HTR-8/SVneo (cell line): Measurements from ENCODE around the gene RPN2.
"Not testable (repeated sequence)": the region's sequence is repeated elsewhere in the genome, so short reads cannot be mapped to it uniquely, and the experiment has no call there.

Experiments
- DNase-seq: peaks from one replicate; pipeline ENCODE4 v3.0.0; 2011; ENCODE audit warnings: low spot score, mixed read lengths; ENCODE audit not compliant: insufficient read length
- FAIRE-seq: peaks from 2 replicates; lab custom pipeline; 2011; peaks lifted over from hg19 to GRCh38; lab: Jason Lieb, UNC

RPN2 gene

DNA sequence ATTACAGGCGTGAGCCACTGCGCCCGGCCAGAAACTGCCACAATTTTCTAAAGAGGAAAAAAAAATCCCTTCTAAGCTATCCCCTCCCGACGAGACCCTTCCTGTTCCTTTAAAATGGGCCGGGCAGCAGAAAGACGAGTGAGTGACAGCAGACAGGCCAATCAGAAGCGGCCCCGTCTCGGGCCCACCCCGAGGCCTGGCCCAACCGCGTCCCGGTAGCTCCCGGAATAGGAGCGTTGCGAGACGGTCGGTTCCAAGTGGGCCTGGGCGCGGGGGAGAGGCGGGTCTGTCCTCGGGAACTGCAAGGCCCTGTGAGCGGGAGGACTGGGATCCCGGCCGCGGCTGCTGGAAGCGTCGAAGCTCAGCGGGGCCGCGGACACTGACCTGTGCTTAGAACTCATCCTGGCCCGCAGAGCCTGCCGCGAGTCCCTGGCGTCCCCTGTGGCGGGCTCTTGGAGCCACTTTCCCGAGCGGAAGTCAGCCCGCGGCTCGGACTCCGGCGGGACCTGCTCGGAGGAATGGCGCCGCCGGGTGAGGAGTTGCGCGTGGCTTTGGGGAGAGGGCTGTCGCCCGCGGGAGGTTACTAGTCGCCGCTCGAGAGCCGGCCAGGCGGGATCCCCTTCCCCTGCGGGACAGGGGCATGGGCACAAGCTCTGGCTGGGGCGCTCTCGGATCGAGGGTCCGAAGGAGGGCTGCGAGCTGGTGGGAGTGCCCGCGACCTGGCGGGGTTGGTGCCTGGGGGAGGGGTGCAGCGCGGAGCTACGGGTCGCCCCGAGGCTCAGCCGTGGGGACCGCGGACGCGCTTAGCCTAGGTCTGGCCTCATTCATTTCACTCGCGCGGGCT, at the start of gene RPN2, which contains the start of gene MROH8:
Gene RPN2 (plus strand): TSS at position 492 of the 844 bp plus-strand sequence. CDS start 27 bp downstream, at position 519.
Gene MROH8 (minus strand): TSS at position 710 of the 844 bp plus-strand sequence.
- peak; percentile 100 for DNase-seq
- FAIRE-seq, result peak; percentile 94

DNA sequence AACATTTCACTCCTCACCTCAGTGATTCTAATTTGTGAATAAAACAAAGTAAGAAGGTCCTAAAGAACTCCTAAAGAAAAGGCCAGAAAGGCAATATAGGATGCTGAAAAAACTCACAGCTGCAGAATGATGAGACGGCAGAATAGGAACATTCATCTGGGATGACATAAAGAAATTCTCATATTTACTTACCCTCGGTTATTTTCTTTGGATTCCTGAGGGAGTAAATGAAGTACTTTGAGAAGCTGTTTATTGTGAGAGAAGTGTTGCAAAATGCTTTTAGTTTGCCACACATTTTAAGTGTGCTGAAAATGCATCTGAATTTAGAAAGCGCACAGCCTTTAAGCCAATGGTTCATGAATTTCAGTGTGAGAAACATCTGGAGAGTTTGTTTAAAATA, 47.6 kb upstream of the RPN2 start:
- FAIRE-seq, result peak; percentile 16

DNA sequence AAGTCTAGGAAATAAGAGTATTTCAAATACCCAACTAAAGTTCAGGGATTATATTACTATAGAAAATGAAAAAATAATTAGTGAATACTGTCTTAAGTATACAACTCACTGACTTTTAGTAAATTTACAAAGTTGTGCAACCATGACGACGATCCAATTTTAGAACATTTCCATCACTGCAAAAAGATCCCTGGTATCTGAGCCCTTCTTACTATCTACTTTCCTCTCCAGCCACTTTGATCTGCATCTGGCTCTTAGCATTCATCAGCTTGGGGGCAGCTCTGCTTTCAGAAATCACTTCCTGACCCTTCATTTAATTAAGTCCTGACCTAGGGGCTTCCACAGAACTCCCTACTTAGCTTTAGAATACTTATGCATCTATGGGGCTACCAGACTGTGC, 45.2 kb upstream of the RPN2 start:
- no peak for FAIRE-seq
- DNase-seq, result no peak

More for the DNA sequence above, 47.6 kb upstream of the RPN2 start:
- no peak for DNase-seq

DNA sequence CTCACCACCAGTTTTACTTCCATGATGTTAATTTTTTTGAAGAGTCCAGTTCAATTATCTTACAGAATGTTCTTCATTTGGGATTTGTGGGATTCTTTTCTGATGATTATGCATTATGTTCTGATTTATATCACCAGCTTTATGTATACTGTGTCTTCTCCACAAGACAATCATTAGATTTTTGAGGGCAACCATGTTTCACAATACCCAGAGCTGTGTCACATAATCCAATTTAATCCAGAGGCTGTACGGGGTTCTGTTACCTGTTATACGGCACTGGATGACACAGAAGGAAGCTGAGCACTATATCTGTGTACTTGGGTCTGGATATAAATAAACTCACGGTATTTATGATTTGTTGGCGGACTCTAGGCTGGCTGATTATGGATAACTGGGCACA, 41.6 kb upstream of the RPN2 start:
- DNase-seq (no peak), FAIRE-seq (no peak)

DNA sequence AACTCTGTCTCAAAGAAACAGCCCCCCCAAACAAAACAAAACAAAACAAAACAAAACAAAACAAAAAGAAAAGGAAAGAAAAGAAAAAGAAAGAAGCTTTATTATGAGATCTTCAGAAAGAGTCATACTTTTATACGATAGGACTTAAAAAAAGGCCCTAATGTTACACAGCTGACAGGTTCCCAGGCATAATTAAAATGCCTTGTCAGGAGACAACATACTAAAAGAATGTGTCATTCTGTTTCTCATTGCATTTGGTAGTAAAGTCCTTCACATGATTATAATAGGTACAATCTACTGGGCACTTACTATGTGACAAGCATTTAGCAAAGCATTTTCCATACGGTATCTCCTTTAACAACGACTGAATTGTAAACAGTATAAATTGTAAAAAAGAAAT, 36.4 kb upstream of the RPN2 start:
- FAIRE-seq (peak; percentile 62), DNase-seq (peak; percentile 60)

DNA sequence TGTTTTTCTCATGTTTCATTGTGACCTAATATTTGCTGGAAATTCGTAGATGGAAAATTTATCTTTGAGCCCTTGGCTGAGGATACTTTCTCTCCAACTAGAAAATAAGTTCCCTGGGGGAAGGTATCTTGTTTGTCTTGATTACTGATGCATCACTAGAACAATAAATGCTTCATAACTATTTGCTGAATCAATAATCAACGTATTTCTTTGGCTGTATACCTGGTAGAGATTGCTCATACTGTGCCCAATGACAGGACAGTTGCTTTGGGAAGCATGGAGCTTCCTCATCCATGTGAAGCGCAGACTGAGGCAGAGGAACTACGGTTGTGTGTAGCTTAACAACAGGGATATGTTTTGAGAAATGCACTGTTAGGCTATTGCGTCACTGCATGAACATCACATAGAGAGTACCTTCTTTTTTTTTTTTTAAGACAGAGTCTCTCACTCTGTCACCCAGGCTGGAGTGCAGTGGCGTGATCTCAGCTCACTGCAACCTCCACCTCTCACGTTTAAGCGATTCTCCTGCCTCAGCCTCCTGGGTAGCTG, 34.2 kb upstream of the RPN2 start:
- FAIRE-seq, result no peak
- no peak for DNase-seq

DNA sequence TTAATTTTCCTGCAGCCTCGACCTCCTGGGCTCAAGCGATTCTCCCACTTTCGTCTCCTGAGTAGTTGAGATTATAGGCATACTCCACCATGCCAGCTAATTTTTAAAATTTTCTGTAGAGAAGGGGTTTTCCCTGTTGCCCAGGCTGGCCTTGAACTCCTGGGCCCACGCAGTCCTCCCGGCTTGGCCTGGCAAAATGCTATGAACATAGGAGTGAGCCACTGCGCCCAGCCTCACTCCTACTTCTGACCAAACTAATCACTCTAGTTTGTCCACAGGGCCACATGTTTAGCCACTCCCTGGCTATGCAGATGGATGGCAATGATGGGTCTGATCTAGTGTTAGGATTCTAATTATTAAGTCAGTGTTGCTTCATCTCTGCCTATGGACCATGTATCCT, 31.9 kb upstream of the RPN2 start:
- FAIRE-seq, result no peak
- no peak for DNase-seq

DNA sequence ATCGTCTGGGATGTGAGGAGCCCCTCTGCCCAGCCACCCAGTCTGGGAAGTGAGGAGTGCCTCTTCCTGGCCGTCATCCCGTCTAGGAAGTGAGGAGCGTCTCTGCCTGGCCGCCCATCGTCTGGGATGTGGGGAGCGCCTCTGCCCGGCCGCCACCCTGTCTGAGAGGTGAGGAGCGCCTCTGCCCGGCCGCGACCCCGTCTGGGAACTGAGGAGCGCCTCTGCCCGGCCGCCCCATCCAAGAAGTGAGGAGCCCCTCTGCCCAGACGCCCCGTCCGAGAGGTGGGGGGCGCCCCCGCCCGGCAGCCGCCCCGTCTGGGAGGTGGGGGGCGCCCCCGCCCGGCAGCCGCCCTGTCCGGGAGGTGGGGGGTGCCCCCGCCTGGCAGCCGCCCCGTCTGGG, 28.3 kb upstream of the RPN2 start:
- not testable (repeated sequence) for FAIRE-seq, DNase-seq

DNA sequence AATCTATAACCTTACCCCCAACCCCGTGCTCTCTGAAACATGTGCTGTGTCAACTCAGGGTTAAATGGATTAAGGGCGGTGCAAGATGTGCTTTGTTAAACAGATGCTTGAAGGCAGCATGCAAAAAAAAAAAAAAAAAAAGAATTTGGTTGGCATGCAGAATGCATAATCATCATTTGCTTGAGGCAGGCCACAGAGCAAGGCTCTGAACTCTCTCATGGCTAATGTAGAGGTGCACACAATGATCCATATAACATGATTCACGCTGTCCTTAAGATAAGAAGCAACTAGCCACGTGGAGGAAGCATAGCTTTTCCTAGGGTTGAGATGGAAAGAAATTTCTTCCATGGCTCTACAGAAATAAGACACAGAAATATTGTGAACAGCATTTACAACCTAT, 27.6 kb upstream of the RPN2 start:
- no peak for FAIRE-seq
- no peak for DNase-seq

DNA sequence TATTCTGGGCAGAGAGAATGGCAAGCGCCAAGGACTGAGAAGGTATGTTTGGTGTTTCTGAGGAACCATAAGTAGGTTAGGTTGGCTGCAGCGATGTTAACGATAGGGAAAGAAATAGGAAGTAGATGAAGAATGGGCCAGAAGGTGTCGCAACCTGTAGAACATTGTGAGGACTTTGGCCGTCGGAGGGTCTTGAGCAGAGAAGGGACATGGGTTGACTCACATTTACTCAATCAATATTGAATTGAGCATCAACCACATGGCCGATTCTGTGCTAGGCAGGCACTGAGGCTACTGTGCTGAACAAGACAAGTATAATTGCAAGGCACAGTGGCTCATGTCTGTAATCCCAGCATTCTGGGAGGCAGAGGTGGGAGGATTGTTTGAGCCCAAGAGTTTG, 26.8 kb upstream of the RPN2 start:
- DNase-seq, result no peak
- peak; percentile 66 for FAIRE-seq

DNA sequence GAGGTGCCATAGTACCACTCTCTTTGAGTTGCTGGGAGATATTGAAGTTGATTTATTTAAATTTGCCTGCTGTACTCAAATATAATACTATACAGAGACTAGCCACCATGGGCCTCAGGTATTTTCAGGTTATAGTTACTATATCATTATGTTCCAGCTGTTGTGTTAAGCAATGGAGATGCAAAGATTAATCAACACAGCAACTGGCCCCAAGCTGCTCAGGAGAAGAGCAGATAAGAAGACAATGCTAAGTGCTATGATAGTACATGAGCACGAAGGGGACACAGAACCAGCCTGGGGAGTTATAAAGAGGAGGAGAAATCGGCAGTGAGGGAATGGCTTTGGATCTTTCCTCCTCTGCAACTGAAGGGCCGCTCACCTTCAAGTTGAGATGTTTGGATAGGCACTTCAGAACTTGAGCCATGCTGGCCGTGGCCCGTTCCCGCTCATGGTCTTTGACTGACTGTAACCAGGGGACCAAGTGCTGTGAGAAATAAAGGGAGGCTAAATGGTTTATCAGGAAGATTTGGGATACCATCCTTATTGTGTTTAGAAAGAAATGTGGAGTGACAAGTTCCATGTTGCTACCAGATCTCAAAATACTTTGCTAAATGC, 24.3 kb upstream of the RPN2 start:
- FAIRE-seq, result peak; percentile 55
- DNase-seq, result no peak

DNA sequence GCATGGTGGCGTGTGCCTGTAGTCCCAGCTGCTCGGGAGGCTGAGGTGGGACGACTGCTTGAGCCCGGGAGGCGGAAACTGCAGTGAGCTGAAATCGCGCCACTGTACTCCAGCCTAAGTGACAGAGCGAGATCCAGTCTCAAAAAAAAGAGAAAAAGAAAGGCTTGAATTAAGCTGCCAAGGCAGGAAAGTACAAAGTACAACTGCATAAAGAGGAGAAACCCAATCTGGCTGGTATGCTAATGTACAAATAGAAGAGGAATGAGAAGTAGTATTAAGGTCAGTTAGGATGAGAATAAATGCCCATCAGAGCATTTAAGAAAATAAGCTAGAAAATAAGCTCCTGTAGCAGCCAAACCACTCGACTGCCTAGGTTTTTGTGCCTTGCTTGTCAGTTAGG, 23.1 kb upstream of the RPN2 start:
- DNase-seq (no peak), FAIRE-seq (no peak)

DNA sequence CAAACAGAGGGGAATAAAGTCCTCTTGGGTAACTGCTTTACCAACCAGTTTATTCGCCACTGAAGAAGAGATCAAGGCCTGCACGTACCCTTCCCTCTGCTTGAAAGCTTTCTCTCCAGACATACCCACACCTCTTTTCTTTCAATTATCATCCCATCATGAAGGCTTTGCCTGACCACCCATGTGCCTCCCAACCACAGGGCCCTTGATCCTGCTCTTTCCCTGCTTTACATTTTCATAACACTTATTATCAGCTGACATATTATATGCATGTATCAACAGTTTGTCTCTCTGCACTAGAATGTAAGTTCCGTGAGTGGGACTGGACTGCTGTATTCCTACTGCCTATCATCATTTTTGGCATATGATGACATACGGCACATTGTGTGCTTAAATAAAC, 20.9 kb upstream of the RPN2 start:
- no peak for DNase-seq
- FAIRE-seq, result peak; percentile 67

DNA sequence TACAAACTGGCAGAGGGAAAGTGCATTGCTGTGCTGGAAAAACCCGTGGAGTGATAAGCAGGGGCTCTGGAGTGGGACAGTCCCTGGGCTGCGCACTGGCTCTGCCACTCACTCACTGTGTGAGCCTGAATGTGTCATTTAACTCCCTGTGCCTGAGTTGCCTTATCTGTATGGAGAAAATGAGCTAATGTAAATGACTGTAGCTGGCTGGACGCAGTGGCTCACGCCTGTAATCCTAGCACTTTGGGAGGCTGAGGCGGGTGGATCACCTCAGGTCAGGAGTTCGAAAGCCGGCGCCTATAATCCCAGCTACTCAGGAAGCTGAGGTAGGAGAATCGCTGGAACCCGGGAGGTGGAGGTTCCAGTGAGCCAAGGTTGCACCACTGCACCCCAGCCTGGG, 18.4 kb upstream of the RPN2 start:
- FAIRE-seq (peak; percentile 59), DNase-seq (no peak)

DNA sequence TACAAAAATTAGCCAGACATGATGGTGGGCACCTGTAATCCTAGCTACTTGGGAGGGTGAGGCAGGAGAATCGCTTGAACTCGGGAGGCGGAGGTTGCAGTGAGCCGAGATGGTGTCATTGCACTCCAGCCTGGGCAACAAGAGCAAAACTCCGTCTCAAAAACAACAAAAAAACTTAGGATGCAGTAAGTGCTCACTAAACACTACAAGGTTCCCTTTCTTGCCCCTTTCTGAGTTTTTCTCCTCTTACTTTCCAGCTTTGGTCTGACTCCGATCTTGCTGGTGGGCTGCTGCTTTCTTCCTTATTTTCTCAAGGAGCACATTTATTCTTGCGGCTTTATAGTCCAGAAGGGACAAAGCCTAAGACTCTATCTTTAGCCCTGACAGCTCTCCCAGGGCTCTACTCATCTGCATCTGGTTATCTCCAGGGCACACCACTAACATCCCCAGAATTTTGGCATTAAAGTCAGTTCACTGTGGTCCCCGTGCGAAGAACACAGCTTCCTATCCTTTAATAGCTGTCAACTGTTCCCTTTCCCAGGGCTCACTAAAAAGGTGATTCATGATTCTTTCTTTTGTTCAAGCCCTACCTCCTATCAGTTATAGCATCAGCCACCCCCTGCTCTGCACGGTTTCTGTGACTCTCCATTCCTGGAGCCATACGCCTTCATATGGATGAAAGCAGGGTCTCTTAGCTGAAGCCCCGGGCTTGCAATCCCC, 17.1 kb upstream of the RPN2 start:
- no peak for FAIRE-seq
- no peak for DNase-seq

DNA sequence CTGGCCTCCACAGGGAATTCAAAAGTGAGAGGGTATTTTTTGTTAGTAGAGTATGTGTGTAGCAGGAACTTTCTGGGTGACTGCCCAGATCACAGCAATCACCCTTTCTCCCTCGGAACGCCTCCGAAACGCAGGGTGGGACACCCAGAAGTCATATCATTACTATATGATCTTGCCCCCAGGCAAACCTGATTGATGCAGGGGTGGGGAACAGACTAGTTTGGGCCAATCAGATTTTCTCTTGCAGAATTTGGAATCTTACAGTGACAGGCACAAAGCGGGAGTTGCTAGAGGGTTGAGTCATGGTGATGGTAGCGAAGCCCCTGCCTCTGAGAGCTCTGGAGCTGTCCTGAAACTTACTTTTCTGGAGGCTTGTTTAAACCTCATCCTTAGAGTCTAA, 16.5 kb upstream of the RPN2 start:
- FAIRE-seq (no peak), DNase-seq (no peak)

DNA sequence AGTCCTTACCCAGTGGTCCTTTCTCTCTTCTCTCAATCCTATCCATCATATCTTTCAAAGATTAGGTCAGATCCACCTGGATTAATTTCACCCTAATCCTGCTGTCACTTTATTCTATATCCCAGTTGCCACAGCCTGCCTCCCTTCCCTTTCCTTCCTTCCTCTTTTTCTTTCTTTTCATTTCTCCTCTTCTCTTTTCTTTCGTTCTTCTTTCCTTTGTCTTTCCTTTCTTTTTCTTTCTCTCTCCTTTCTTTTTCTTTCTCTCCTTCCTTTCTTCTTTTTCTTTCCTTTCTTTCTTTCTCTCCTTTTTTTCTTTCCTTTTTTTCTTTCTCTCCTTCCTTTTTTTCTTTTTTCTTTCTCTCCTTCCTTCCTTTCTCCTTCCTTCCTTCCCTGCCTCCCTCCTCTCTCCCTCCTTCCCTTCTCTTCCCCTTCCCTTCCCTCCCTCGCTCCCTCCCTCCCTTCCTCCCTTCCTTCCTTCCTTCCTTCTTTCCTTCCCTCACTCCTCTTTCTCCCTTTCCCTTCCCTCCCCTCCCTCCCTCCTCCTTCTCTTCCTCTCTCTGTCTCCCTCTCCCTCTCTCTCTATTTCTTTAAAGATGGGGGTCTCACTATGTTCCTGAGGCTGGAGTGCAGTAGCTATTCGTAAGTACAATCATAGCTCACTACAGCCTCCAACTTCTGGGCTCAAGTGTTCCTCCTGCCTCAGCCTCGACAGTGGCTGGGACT, 15.1 kb upstream of the RPN2 start:
- FAIRE-seq, result no peak
- DNase-seq, result no peak

DNA sequence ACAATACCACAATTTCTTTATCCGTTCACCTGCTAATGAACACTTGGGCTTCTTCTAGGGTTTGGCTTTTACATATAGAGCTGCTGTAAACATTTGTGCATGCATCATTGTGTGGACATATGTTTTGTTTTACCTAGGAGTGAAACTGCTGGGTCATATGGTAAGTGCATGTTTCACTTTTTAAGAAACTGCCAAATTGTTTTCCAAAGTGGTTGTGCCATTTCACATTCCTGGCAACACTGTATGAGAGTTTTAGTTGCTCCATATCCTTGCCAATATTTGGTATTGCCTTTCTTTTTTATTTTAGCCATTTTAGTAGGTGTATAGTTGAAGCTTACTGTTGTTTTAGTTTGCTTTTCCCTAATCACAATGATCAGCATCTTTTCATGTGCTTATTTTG, 14.1 kb upstream of the RPN2 start:
- DNase-seq, result no peak
- FAIRE-seq, result no peak

DNA sequence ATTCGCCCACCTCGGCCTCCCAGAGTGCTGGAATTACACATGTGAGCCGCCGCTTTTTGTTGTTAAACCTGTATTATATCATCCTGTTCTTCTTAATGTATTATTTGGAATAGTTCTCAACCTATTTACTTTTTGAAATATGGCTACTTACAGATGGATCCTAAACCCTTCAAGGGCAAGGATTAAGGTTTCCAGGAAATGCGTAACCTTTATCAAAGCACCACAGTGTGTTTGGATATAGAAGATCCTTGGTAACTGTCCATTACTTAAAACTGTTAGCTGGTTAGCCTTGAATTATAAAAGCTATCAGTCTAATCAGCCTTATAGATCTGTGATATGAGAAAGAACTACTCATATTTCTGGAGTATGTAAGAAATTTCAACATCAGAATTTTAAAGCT, 12.3 kb upstream of the RPN2 start:
- FAIRE-seq (no peak), DNase-seq (no peak)

DNA sequence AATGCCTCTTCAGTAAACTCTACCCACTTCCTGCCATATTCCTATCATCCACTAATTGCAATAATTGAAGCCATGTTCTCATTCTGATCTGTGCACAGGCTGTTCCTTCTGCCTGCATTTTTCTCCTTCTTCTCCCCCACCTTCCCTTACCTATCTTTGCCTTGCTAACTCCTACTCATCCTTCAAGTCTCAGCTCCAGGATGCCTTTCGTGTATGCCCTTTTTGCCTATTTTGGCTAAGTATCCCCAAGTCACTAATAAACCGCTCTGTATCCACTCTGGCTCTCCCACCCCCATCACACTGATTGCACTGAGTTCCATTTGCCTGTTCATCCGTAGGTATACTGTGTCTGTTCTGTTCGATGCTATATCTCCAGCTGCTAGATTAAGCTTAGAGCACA, 6.3 kb upstream of the RPN2 start:
- FAIRE-seq (peak; percentile 86), DNase-seq (no peak)
